GM19035 (cell line): ENCODE measurements around the gene GRN.
A peak's percentile ranks its signal among the peaks of the same experiment; 100 is the strongest.
"Not testable (repeated sequence)": the region's sequence is repeated elsewhere in the genome, so short reads cannot be mapped to it uniquely, and the experiment has no call there.

ENCODE experiments used
- ATAC-seq: cut with Tn5 transposase; IDR thresholded peaks from one replicate; pipeline ENCODE4 v1.9.1; 2021; ENCODE audit not compliant: unreplicated experiment

GRN gene

DNA sequence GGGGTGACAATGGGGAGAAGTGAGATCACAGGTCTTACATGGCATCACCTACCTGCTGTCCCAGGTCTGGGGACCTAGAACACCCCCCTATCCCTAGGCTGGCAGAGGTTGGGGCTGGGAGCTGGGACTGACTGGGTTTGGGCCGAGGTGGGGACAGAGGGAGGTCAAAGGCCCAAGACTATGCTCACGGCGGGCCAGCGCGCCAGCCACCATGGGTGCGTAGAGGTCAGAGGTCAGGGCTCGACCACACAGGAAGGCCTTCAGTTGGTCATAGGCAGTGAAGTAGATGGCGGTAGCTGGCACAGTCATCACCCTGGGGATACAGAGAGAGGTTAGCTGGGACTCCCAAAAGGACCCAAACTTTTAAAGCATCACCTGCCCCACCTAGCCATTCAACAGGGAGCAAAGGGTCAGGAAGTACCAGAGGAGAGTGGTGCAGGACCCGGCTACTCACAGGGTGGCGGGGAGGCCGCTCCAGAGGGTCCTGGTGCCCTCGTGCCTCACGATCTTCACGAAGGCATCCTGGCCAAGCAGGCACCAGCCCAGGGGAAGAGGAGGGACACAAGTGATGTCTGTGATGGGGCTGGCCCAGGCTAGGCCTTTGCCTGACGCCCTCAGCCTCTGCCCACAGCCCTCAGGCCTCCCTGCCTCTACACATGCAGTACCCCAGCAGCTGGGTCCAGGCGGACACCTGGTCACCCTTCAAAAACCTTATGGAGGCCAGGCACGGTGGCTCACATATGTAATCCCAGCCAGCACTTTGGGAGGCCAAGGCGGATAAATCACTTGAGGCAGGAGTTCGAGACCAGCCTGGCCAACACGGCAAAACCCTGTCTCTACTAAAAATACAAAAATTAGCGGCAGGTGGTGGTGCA lies 23.6 kb upstream of the GRN start:
- no peak for ATAC-seq

DNA sequence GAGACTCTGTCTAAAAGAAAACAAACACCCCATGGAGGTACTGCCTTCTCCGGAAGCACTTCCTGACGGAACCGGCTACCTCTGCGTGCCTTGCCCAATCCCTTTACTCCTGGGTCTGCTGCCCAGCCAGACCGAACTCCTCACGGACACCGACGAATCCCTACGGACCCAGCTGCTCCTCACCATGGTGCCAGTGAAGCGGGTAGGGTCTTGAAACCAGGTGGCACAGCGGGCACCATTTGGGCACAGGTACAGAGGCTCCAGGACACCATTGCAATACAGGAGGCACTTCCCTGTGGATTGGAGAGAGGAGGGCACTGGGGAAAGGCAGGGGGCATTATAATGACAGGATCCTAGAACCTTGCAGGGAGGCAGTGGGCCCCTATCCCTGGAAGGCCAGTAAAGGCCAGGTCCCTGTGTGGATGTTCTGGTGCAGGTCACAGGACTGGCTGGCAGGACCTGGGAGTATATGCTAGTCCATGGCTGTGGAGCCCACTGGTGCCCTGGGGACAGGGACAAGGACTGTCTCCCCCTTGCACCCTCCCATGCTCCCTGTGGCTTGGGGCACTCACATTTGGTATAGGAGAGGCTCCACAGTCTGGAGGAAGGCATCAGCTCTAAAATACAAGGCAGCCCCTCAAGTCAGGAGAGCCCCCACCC lies 22.7 kb upstream of the GRN start:
- no peak for ATAC-seq

DNA sequence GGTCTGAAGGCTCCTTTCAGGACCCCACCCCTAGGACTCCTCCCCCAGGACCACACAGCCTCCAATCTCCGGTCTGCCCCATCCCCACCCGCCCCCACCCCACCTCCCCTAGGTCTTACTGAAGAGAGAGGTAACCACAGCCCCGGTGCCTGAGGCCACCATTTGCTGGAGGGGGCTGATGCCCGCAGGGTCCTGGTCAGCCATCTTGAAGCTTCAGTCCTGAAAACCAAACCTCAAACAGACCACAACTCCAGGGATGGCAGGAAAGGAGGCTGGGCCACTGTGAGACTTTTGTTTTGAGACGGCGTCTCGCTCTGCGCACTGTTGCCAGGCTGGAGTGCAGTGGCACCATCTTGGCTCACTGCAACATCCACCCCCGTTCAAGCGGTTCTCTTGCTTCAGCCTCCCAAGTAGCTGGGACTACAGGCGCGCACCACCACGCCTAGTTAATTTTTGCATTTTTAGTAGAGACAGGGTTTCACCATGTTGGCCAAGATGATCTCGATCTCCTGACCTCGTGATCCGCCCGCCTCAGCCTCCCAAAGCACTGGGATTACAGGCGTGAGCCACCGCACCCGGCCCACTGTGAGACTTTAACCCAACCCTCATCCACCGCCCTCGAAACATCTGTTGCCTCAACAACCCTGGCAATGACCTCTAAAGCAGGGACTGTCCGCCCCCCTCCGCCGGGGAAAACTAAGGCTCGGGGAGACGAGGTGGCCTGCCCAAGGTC lies 21.6 kb upstream of the GRN start:
- ATAC-seq, result no peak

DNA sequence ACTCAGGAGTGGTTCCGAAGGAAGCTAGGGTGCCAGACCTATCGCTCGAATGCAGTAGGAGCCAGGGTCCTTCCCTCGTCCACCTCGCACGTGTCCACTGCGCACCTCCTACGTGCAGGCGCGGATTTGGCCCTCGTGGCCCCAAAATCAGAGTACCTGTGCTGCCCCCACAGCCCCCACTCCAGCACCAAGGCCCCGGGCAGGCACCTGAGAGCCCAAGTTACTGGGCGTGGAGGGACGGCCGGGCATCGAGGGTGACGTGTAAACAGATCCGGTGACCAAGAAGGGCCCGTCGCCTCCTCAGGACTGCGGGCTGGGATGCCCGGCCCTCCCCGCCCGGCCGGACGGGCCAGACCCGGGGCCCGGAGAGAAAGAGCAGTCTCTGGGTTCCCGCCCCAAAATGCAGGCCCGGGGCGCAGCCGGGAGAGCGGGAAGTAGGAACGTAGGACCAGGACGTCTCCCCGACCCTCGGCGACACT lies 21.0 kb upstream of the GRN start:
- peak; percentile 5 for ATAC-seq

DNA sequence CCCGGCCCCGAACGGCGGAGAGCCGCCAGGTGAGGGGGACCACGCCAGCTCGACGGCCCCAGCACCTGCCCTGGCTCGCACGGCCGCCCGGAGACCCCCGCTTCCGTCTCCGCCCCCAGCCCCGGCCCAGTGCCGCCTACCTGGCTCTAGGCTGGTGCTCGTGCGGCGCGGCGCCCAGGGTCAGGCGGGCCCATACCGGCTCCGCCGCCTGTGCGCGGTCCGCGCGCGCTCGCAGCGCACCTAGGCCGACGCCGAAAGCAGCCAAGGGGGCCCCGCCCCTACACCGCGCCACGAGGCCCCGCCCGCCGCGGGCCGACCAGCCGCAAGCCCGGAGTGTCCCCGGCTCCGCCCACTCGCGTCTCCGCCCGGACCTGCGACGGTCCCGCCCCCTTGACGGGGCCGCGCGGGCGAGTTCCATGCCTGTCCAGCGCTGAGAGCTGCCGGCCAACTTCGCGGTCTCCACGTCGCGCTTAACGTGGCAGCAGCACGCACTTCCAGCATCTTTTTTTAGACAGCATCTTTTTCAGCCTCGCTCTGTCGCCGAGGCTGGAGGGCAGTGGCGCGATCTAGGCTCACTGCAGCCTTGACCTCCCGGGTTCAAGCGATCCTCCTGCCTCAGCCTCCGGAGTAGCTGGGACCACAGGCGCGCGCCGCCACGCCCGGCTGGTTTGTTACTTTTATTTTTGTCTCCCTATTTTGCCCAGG lies 20.4 kb upstream of the GRN start, which contains the start of gene SLC25A39:
Gene SLC25A39, minus strand, starts transcription at position 253 of the 705 bp plus-strand sequence. CDS start 1,261 bp downstream, outside the sequence.
- ATAC-seq, result peak; percentile 59

DNA sequence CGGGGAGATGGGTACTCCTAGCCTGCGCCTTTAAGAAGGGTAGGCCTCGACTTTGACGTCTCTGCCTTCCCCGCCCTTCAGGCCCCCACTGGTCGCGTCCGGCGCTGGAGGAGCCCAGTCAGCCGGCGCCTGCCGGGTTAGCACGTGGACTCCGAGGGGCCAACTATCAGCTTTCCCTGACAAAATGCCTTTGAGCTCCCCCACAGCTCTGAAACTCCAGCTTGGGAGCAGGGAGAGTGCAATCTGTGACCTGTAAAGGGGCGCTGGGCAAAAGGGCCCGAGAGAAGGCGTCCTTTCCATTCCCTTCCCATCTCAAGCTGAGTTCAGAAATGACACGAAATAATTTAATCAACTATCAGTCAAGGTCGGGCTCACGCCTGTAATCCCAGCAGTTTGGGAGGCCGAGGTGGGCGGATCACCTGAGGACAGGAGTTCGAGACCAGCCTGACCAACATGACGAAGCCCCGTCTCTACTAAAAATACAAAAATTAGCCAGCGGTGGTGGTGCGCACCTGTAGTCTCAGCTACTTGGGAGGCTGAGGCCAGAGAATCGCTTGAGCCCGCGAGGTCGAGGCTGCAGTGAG lies 18.1 kb upstream of the GRN start:
- ATAC-seq, result peak; percentile 47

DNA sequence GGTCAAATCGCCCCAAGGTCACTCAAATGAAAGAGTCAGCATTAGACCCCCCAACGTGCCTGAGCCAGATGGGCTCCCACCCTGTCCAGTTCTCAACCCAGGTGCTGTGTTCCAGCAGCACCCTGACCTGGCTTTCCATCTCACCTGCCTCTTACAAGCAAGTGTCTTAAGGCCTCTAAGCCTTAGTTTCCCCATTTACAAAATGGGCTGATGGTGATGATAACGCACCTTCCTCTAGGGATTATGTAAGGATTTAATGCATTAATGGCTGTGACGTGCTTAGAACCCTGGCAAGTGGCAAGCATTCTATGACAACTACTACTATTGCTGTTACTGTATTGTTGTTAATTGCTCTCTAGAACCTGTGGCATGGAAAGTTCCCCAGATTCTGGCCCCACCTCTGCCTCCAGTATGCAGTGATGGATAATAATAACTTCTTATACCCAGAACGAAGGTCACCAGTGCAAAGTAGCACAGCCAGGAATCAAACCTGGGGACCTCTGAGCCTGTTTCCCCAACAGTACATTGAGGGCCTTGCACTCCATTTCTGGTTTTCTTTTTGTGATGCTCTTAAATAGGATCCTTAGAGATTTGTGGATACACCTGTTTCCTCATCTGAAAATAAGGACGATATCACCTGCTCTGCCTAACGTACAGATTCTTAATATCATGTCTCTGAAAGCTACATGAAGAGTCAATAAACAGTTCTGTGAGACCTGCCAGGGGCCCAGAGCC lies 17.2 kb upstream of the GRN start:
- no peak for ATAC-seq

DNA sequence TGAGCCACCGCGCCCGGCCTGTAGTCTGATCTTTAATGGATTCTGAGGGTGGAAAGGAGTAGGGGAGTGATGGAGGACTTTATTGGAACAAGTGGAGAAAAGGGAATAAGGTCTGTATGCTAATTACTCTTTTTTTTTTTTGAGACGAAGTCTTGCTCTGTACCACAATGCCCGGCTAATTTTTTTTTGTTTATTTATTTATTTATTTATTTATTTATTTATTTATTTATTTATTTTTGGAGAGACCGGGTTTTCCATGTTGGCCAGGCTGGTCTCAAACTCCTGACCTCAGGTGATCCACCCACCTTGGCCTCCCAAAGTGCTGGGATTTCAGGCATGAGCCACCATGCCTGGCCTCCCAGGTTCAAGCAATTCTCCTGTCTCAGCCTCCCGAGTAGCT lies 15.6 kb upstream of the GRN start:
- ATAC-seq, result not testable (repeated sequence)

DNA sequence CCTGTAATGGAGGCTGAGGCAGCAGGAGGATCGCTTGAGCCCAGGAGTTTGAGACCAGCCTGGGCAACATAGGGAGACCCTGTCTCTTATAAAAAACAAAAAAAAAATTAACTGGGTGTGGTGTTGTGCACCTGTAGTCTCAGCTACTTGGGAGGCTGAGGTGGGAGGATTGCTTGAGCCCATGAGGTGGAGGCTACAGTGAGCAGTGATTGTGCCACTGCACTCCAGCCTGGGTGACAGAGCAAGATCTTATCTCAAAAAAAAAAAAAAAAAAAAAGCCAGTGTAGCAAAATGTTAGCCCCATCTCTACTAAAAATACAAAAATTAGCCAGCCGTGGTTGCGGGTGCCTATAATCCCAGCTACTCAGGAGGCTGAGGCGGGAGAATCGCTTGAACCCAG lies 14.8 kb upstream of the GRN start:
- ATAC-seq, result not testable (repeated sequence)

DNA sequence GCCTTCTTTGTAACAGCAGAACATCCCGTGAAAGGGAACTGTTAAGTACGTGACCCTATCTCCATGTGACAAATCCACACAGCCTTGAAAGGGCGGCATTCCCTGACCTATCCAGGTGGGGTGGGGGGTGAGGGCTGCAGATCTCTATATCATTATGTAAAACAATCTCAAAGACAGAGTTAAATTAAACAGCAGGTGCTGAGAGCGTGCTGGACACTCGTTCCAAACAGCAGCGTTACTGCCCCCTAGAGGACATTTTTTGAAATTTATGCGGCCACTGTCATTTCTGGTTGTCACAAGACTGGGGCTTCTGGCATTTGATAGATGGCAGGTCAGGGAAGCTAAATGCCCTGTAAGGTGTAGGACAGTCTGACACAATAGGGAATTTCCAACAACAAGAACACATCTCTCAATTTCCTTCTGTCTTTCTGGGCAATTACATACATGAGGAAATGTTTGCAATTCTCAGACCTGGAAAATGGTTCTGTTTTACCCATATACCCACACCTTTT lies 13.8 kb upstream of the GRN start:
- no peak for ATAC-seq

DNA sequence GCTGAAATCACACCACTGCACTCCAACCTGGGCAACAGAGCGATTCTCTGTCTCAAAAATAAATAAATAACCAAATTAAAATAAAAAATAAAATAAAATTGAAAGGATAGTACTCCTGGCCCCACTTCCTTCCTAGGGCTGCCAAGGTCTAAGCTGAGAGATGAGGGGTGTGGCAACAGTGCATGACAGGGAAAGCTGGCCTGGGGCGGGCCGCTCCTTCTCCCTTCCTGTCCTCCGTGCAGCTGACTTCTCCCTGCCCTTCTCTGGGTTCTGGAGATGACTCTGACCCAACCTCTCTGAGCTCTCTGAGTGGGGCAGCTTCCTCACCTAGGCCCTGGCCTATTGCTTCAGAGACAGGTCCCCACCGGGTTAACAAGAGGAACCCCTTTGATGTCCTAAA lies 11.7 kb upstream of the GRN start:
- no peak for ATAC-seq

DNA sequence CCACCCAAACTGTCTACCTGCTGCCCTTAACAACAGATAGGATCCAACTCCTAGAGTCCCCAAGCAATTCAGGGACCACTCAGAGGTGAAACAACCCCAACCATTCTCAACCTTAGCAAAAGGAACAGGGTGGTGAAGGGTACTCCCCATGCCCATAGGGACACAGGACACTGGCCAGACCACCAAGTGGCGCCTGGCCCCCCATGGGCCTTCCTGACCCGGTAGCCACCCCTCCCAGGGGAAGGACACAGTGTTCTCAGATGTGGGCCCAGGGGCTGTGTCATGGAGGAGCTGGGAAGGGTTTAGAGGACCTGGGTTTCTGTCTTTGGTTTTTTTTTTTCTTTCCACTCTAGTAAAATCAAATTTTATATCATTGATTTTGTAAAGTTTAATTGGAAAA lies 10.8 kb upstream of the GRN start:
- no peak for ATAC-seq

DNA sequence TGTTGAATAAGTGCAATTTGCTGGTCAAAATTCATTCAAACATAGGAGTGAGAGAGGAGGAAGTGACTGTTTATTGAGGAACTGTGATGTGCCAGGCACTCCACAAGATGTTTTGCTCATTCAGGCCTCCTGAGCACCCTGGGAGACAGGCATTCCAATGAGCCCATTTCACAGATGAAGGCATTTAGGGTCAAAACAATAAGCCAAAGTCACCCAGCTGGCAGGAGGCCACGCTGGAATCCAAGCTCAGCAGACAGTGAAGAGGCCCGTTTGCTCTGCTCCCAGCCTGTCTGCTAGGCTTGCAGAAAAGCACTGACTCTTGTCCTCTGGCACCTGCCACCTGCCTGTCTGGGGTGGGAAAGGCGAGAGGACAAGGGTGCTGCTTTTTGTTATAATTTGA lies 10.4 kb upstream of the GRN start:
- ATAC-seq, result no peak

DNA sequence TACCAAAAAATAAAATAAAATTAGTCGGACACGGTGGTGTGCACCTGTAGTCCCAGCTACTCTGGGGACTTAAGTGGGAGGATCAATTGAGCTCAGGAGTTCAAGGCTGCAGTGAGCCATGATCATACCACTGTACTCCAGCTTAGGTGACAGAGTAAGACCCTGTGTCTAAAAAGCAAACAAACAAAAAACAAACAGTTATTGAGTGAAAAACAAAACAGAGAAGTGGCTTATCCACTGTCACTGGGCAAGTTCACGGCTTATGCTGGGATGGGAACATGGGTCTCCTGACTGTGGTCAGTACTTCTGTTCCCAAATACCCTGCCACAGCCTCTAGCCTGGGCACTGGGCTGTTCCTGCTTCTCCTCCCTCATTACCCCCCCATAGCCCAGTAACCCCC lies 9.5 kb upstream of the GRN start:
- no peak for ATAC-seq

DNA sequence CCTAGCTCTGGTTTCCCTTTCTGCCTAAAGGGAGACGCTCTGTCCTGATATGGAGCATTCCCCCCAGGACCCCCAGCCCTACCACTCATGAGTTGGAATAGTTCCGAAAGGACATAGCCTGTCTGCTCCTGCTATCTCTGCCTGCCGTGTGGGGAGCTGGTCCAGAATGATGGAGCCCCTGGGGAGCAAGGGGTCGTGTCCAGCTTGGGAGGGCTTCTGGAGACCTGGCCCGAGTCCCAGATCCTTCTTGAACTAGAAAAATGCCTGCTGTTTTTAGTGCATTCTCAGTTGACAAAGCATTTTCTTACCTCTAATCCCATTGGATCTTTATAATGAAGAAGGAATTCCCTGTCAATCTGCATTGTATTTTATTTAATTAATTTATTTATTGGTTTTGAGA lies 9.1 kb upstream of the GRN start:
- no peak for ATAC-seq

DNA sequence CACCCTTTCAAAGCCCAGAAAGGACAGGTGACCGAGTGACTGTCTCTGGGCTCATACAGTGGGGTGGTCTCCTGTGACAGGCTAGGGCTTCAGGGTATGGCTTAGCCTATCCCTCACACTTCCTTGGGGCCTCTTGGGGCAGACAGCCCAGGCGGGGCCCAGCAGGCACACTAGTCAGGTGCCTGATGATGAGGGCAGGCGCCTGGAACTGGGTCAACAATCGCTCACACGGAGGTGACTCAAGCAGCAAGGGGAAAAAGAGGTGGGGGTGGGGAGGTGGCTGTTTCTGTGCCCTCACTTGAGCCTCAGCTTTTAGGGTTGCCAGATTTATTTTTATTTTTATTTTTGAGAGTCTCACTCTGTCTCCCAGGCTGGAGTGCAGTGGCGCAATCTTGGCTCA lies 6.4 kb upstream of the GRN start:
- no peak for ATAC-seq

DNA sequence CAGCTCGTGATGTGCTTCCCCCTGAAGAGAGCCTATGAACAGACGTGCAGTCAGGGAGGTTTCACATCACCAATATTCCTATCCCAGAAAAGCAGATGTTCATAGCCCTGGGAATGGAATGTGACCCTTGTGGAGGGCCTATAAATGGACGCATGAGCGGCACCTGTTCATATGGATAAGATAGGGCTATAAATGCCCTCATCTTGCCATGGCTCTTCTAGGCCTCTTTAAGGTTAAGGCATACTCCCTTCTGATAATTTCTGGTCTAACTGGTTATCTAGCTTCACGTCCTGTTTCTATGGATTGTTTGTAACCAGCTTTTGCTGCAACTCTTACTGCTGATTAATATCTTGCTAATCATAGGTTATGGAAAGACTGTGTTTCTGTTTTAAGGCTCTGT lies 4.5 kb upstream of the GRN start:
- not testable (repeated sequence) for ATAC-seq

DNA sequence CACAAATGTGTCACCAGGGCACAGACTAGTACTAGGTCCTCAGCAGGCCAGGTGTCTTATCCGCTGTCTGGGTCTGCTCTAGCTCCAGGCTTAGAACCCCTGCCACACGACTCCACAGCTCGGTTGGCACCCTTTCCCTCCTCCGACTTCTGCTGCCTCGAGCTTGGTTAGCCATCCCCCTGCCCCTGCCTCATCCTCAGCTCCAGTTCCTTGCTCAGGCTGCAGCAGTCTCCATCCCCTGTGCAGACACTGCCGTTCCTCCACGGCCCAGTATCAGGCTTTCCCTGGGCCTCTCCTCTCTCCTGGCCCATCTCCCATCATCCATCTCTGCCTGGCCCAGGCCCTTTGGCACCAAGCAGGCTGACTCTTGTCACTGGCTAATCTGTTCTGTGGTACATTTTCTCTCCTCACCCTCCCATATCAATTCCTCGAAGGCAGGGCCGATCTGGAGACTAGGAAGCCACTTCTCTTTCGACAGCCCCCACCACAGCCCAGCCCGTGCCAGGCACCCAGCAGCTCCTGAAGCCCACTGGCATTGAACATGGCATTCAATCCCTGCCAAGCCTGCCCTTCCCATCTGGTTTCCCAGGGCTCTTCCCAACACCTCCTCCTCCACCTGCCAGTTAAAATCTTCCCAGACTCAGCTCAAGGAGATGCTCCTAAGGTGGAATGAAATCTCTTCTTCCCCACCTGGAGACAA lies 1.4 kb upstream of the GRN start:
- no peak for ATAC-seq

DNA sequence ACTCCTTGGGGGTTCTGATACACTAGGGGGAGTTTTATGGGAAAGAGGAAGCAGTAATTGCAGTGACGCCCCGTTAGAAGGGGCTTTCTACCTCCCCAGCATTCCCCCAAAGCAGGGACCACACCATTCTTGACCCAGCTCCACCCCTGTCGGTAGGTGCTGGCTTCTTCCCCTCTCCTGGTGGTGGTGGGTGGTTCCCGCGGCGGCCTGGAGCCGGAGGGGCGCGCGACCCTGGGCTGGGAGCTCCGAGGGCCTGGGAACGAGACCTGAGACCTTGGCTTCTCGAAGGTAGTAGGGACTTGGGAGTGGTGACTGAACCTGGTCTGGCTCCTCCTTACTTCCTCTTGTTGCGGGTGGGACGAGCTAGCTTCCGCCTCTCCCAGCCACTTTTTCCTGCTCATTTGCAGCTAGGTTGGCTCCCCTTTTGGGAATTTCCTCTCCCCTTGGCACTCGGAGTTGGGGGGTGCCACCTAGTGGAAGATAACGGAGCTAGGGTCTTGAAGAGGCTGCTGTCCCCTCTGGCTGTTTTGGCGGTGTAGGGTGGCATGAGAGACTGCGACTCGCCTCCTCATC lies 438 bp downstream of the GRN start:
- peak; percentile 4 for ATAC-seq
